Loucy (cell line): Measurements from ENCODE around the gene GRIN3B.

Experiments
- H2AFZ ChIP-seq: fragments of 200-600 bp; sonication (generic); 2 replicates; pipeline ENCODE4 v1.6.0; 2016; ENCODE audit warnings: antibody characterized with exemption, mild to moderate bottlenecking, low read length, moderate library complexity
- H3F3A ChIP-seq: fragments of 200-600 bp; 2 replicates; pipeline ENCODE4 v1.6.0; 2016; ENCODE audit warnings: antibody characterized with exemption, low read depth, mild to moderate bottlenecking
- H3K27me3 ChIP-seq: fragments of 200-600 bp; sonication (generic); 2 replicates; pipeline ENCODE4 v1.6.1; 2014; ENCODE audit warnings: low read length, mild to moderate bottlenecking; ENCODE audit not compliant: insufficient read depth, poor library complexity, severe bottlenecking
- H3K36me3 ChIP-seq: fragments of 200-600 bp; sonication (generic); 2 replicates; pipeline ENCODE4 v1.6.1; 2016; ENCODE audit warnings: low read length; ENCODE audit not compliant: insufficient read depth
- H3K4me1 ChIP-seq: fragments of 200-600 bp; sonication (generic); 2 replicates; pipeline ENCODE4 v1.5.1; 2014; ENCODE audit warnings: low read length, mild to moderate bottlenecking; ENCODE audit not compliant: insufficient read depth, poor library complexity, severe bottlenecking
- H3K4me2 ChIP-seq: fragments of 200-600 bp; sonication (generic); 2 replicates; pipeline ENCODE4 v1.6.0; 2014; ENCODE audit warnings: antibody characterized with exemption, low read length, low read depth, mild to moderate bottlenecking; ENCODE audit not compliant: poor library complexity, severe bottlenecking
- H3K4me3 ChIP-seq: fragments of 200-600 bp; sonication (generic); 2 replicates; pipeline ENCODE4 v1.5.1; 2014; ENCODE audit warnings: low read length, mild to moderate bottlenecking, mixed read lengths; ENCODE audit not compliant: poor library complexity, severe bottlenecking
- H3K79me2 ChIP-seq: fragments of 200-600 bp; sonication (generic); 2 replicates; pipeline ENCODE4 v1.6.1; 2014; ENCODE audit warnings: low read length; ENCODE audit not compliant: insufficient read depth
- H3K9ac ChIP-seq: fragments of 200-600 bp; sonication (generic); 2 replicates; pipeline ENCODE4 v1.6.0; 2014; ENCODE audit warnings: mild to moderate bottlenecking, low read depth, low read length, moderate library complexity; ENCODE audit not compliant: poor library complexity, severe bottlenecking
- H3K9me2 ChIP-seq: fragments of 200-600 bp; sonication (generic); replicated peaks from 2 replicates; pipeline ENCODE4 v1.6.1; 2016; ENCODE audit warnings: low read depth, low read length, mixed read lengths
- H3K9me3 ChIP-seq: fragments of 200-600 bp; sonication (generic); 2 replicates; pipeline ENCODE4 v1.6.1; 2014; ENCODE audit warnings: mild to moderate bottlenecking, antibody characterized with exemption, low read length, low read depth; ENCODE audit not compliant: insufficient read depth
- H4K20me1 ChIP-seq: fragments of 200-600 bp; sonication (generic); 2 replicates; pipeline ENCODE4 v1.6.0; 2014; ENCODE audit warnings: antibody characterized with exemption, low read length, mild to moderate bottlenecking; ENCODE audit not compliant: insufficient read depth, poor library complexity, severe bottlenecking
- CTCF ChIP-seq: fragments of 200-600 bp; sonication (generic); conservative IDR thresholded peaks from 2 replicates; pipeline ENCODE4 v1.5.1; 2014; ENCODE audit warnings: mild to moderate bottlenecking, antibody characterized with exemption, low read length
- EZH2phosphoT487 ChIP-seq: fragments of 200-600 bp; IDR thresholded peaks from 2 replicates; pipeline ENCODE4 v1.6.1; 2018; ENCODE audit warnings: antibody characterized with exemption, mild to moderate bottlenecking, moderate library complexity, borderline replicate concordance

GRIN3B gene

GRCh38 chr19:993831-994393 is 6.3 kb upstream of the GRIN3B start:
- no peaks in the 10 kb centered on the region for H3K9me2 ChIP-seq
- no peaks in the 10 kb centered on the region for H3K9me3 ChIP-seq
- no peak overlapping the region for H3K9ac ChIP-seq
- H3K79me2 ChIP-seq: no peaks in the 10 kb centered on the region
- no peak overlapping the region for H3K4me3 ChIP-seq
- H2AFZ ChIP-seq: no peak overlapping the region
- H3F3A ChIP-seq: no peaks in the 10 kb centered on the region; the same call in 1 of the 2 replicates
- TF ChIP-seq EZH2phosphoT487: no peak
- no peak for TF ChIP-seq CTCF
- H3K36me3 ChIP-seq: no peaks in the 10 kb centered on the region; the same call in 1 of the 2 replicates
- no peaks in the 10 kb centered on the region for H3K27me3 ChIP-seq
- H3K4me2 ChIP-seq: no peak overlapping the region
- no peaks in the 10 kb centered on the region for H4K20me1 ChIP-seq
- no peaks in the 10 kb centered on the region for H3K4me1 ChIP-seq

GRCh38 chr19:994516-994915 is 5.7 kb upstream of the GRIN3B start:
- no peaks in the 10 kb centered on the region; the same call in 1 of the 2 replicates for H3F3A ChIP-seq

GRCh38 chr19:995051-995827 is 5.0 kb upstream of the GRIN3B start:
- H3K36me3 ChIP-seq: no peaks in the 10 kb centered on the region; the same call in 1 of the 2 replicates
- no peaks in the 10 kb centered on the region for H3K9me3 ChIP-seq
- H3F3A ChIP-seq: no peaks in the 10 kb centered on the region; the same call in 1 of the 2 replicates
- no peak overlapping the region for H3K9ac ChIP-seq
- no peaks in the 10 kb centered on the region for H3K79me2 ChIP-seq
- no peak overlapping the region for H2AFZ ChIP-seq
- TF ChIP-seq EZH2phosphoT487 (no peak), CTCF (no peak)
- no peak overlapping the region for H3K4me3 ChIP-seq
- H3K9me2 ChIP-seq: no peaks in the 10 kb centered on the region
- H3K4me2 ChIP-seq: no peak overlapping the region
- H4K20me1 ChIP-seq: no peaks in the 10 kb centered on the region
- H3K4me1 ChIP-seq: no peaks in the 10 kb centered on the region
- H3K27me3 ChIP-seq: no peaks in the 10 kb centered on the region

More at GRCh38 chr19:994516-994915, 5.7 kb upstream of the GRIN3B start:
- Histone ChIP-seq H2AFZ (no peak overlapping the region), H3K9me2 (no peaks in the 10 kb centered on the region), H3K9me3 (no peaks in the 10 kb centered on the region), H3K9ac (no peak overlapping the region), H3K4me3 (no peak overlapping the region), H3K4me1 (no peaks in the 10 kb centered on the region), H4K20me1 (no peaks in the 10 kb centered on the region), H3K36me3 (no peaks in the 10 kb centered on the region; the same call in 1 of the 2 replicates), H3K4me2 (no peak overlapping the region), H3K79me2 (no peaks in the 10 kb centered on the region), H3K27me3 (no peaks in the 10 kb centered on the region)
- TF ChIP-seq EZH2phosphoT487: no peak
- no peak for TF ChIP-seq CTCF
